HepG2 (cell line): ENCODE measurements around the gene CAMSAP3. TPM values are rescaled to one million over a fixed set of nuclear protein-coding genes. Genes with fewer than 3 reads are reported as not detected.
A peak's percentile ranks its signal among the peaks of the same experiment; 100 is the strongest.

Experiments
- ATF3 ChIP-seq: sonication (generic); formaldehyde crosslinking; IDR thresholded peaks from 2 replicates; pipeline ENCODE4 v1.4.0; 2020; ENCODE audit warnings: missing genetic modification reagents
- CBFB ChIP-seq: sonication (generic); formaldehyde crosslinking; IDR thresholded peaks from 2 replicates; pipeline ENCODE4 v1.4.0; 2020; ENCODE audit warnings: missing genetic modification reagents
- CREB1 ChIP-seq, 2 experiments: fragments of 450-650 bp in 1 of 2; IDR thresholded peaks; 2 replicates each; pipeline ENCODE4 v1.6.1; 2016 to 2017; ENCODE audit warnings: control low read depth in 1 of 2, mild to moderate bottlenecking in 1 of 2, missing compliant biosample characterization in 1 of 2, missing genetic modification characterization in 1 of 2
- CREM ChIP-seq, 2 experiments: sonication (generic) in 1 of 2; formaldehyde crosslinking in 1 of 2; IDR thresholded peaks; 2 replicates each; pipeline versions ENCODE4 v1.4.0 to v1.6.1; 2016 to 2020; ENCODE audit warnings: antibody characterized with exemption in 1 of 2, mild to moderate bottlenecking in 1 of 2, missing genetic modification reagents in 1 of 2
- DNMT1 ChIP-seq: sonication (generic); formaldehyde crosslinking; IDR thresholded peaks from 2 replicates; pipeline ENCODE4 v1.5.1; 2020; ENCODE audit warnings: mild to moderate bottlenecking, missing genetic modification reagents
- GZF1 ChIP-seq: sonication (generic); formaldehyde crosslinking; IDR thresholded peaks from 2 replicates; pipeline ENCODE4 v1.5.1; 2020; ENCODE audit warnings: mild to moderate bottlenecking, missing genetic modification reagents
- HDAC2 ChIP-seq: sonication (generic); formaldehyde crosslinking; IDR thresholded peaks from 2 replicates; pipeline ENCODE4 v1.4.0; 2020; ENCODE audit warnings: missing genetic modification reagents
- HDAC6 ChIP-seq: fragments of 200-600 bp; sonication (generic); IDR thresholded peaks from 2 replicates; pipeline ENCODE4 v1.7.0; 2017; ENCODE audit warnings: mild to moderate bottlenecking, antibody characterized with exemption, low read length, low read depth
- HOMEZ ChIP-seq: IDR thresholded peaks from 2 replicates; pipeline ENCODE4 v1.6.1; 2016; ENCODE audit warnings: low read depth
- HOXA5 ChIP-seq: sonication (generic); formaldehyde crosslinking; IDR thresholded peaks from 2 replicates; pipeline ENCODE4 v1.4.0; 2020; ENCODE audit warnings: missing genetic modification reagents
- JUN ChIP-seq: sonication (generic); formaldehyde crosslinking; IDR thresholded peaks from 2 replicates; pipeline ENCODE4 v1.4.0; 2020; ENCODE audit warnings: mild to moderate bottlenecking, missing genetic modification reagents
- KLF12 ChIP-seq: sonication (generic); formaldehyde crosslinking; IDR thresholded peaks from 2 replicates; pipeline ENCODE4 v1.4.0; 2020; ENCODE audit warnings: missing genetic modification reagents, borderline replicate concordance
- MTA1 ChIP-seq: sonication (generic); formaldehyde crosslinking; IDR thresholded peaks from 2 replicates; pipeline ENCODE4 v1.4.0; 2020; ENCODE audit warnings: missing genetic modification reagents, mild to moderate bottlenecking, borderline replicate concordance
- PAXIP1 ChIP-seq: sonication (generic); formaldehyde crosslinking; conservative IDR thresholded peaks from 2 replicates; pipeline ENCODE4 v1.4.0; 2020; ENCODE audit warnings: mild to moderate bottlenecking, missing genetic modification reagents, moderate library complexity
- RAD51 ChIP-seq: fragments of 450-650 bp; IDR thresholded peaks from 2 replicates; pipeline ENCODE4 v1.6.1; 2016; ENCODE audit warnings: borderline replicate concordance
- YEATS2 ChIP-seq: sonication (generic); formaldehyde crosslinking; IDR thresholded peaks from 2 replicates; pipeline ENCODE4 v1.4.0; 2020; ENCODE audit warnings: missing genetic modification reagents, borderline replicate concordance
- ZFP91 ChIP-seq: sonication (generic); formaldehyde crosslinking; IDR thresholded peaks from 2 replicates; pipeline ENCODE4 v1.9.0; 2022; ENCODE audit warnings: missing genetic modification reagents, mild to moderate bottlenecking, borderline replicate concordance
- ZGPAT ChIP-seq: IDR thresholded peaks from 2 replicates; pipeline ENCODE4 v1.6.1; 2016; ENCODE audit warnings: mild to moderate bottlenecking
- ZKSCAN8 ChIP-seq: IDR thresholded peaks from 2 replicates; pipeline ENCODE4 v1.6.1; 2016; ENCODE audit warnings: borderline replicate concordance, missing genetic modification reagents, missing compliant biosample characterization
- ZNF121 ChIP-seq: sonication (generic); formaldehyde crosslinking; IDR thresholded peaks from 2 replicates; pipeline ENCODE4 v1.5.0; 2020; ENCODE audit warnings: mild to moderate bottlenecking, missing genetic modification reagents
- ZNF263 ChIP-seq: sonication (generic); formaldehyde crosslinking; IDR thresholded peaks from 2 replicates; pipeline ENCODE4 v1.4.0; 2020; ENCODE audit warnings: missing genetic modification reagents
- polyA plus RNA-seq, 8 experiments: library from polyadenylated mRNA; depleted of rRNA in 3 of 8; stranded (reverse) in 7 of 8; unstranded in 1 of 8; fragments of >200 nt; fragmentation: Illumina TruSeq in 4 of 8; extraction: Trizol in 4 of 8; gene quantifications; 2 replicates each; pipeline versions ENCODE4 v1.2.1 to v1.2.3, GENCODE V29; 2011 to 2016; ENCODE audit warnings: low read depth in 4 of 8, missing spikeins in 1 of 8, mixed read lengths in 1 of 8; ENCODE audit not compliant: insufficient read depth in 1 of 8
- total RNA-seq, 5 experiments: library from RNA; depleted of rRNA; stranded (reverse); fragments of >200 nt; fragmentation: Illumina TruSeq; extraction: Trizol; gene quantifications; 2 replicates each; pipeline ENCODE4 v1.2.3, GENCODE V29; 2016; ENCODE audit warnings: low read depth in 1 of 5

The CAMSAP3 gene
- total and polyA plus RNA-seq, 2 of the 13 experiments (the other 11 are each of a cell fraction or from before 2014, with no cell fraction given), result 10.8 to 11.8 TPM

- peak; percentile 91 for TF ChIP-seq ZGPAT (CRISPR knock-in tag)
- TF ChIP-seq ZFP91 (CRISPR knock-in tag), result peak; percentile 42; the same call in 1 of the 2 replicates
- peak; percentile 47; the same call in 1 of the 2 replicates for TF ChIP-seq HOXA5 (CRISPR knock-in tag)
- TF ChIP-seq YEATS2 (CRISPR knock-in tag), result peak; percentile 63; the same call in 1 of the 2 replicates
- peak; percentile 92 for TF ChIP-seq PAXIP1 (CRISPR knock-in tag)
- TF ChIP-seq KLF12 (CRISPR knock-in tag), result no peak
- peak; percentile 78 for TF ChIP-seq CREM (IDR thresholded peaks at IDR 0.05)
- no peak for TF ChIP-seq CREM (CRISPR knock-in tag; IDR thresholded peaks at IDR 0.05)
- 0 out of 2 replicates have a peak, but pooled peaks have one; percentile 11 for TF ChIP-seq ZNF121
- TF ChIP-seq MTA1 (CRISPR knock-in tag), result peak; percentile 78; the same call in 1 of the 2 replicates
- peak; percentile 43; the same call in 1 of the 2 replicates for TF ChIP-seq HOMEZ (CRISPR knock-in tag)
- TF ChIP-seq ATF3 (CRISPR knock-in tag), result peak; percentile 93
- TF ChIP-seq CREB1 (IDR thresholded peaks at IDR 0.05), result peak; percentile 64; the same call in 1 of the 2 replicates
- peak; percentile 82 for TF ChIP-seq CREB1 (CRISPR knock-in tag; IDR thresholded peaks at IDR 0.05)
- TF ChIP-seq HDAC6, result no peak
- peak; percentile 63; the same call in 1 of the 2 replicates for TF ChIP-seq ZKSCAN8 (CRISPR knock-in tag)
- TF ChIP-seq RAD51, result no peak
- TF ChIP-seq ZNF263 (CRISPR knock-in tag), result no peak
- peak; percentile 85 for TF ChIP-seq HDAC2 (CRISPR knock-in tag)
- peak; percentile 64; the same call in 1 of the 2 replicates for TF ChIP-seq GZF1 (CRISPR knock-in tag)
- peak; percentile 81 for TF ChIP-seq JUN (CRISPR knock-in tag)
- TF ChIP-seq CBFB (CRISPR knock-in tag), result peak; percentile 36; the same call in 1 of the 2 replicates
- TF ChIP-seq DNMT1 (CRISPR knock-in tag), result no peak
Measured at GRCh38 chr19:7652061-7652641, 56.5 kb downstream of the CAMSAP3 start (continued).
